PC-9 (cell line): Measurements from ENCODE around the gene HEATR5B. TPM values are rescaled to one million over a fixed set of nuclear protein-coding genes. Genes with fewer than 3 reads are reported as not detected.

ENCODE experiments used
- BruUV-seq: library from RNA; stranded (reverse); fragments of 400-500 nt; replicated peaks from 2 replicates; lab custom pipeline; 2021; lab: Mats Ljungman, UMichigan
- CTCF ChIA-PET: fragments of 300-600 bp; sonication (Branson Sonifier 250); formaldehyde crosslinking; loops from one replicate; lab custom pipeline; 2022; ENCODE audit warnings: antibody characterized with exemption; lab: Charles Lee
- POLR2A ChIA-PET: fragments of 300-600 bp; sonication (Branson Sonifier 250); formaldehyde crosslinking; loops from one replicate; lab custom pipeline; 2022; ENCODE audit warnings: antibody characterized with exemption; ENCODE audit not compliant: unreplicated experiment; lab: Charles Lee
- DNase-seq, 2 experiments: peaks; one replicate each; pipeline versions ENCODE4 v3.0.0 to v3.0.0-alpha.2; 2015 to 2022; ENCODE audit warnings: mixed read lengths in 1 of 2
- H2AFZ ChIP-seq: fragments of 200-600 bp; sonication (generic); 2 replicates; pipeline ENCODE4 v1.8.1; 2017; ENCODE audit warnings: antibody characterized with exemption
- H3F3A ChIP-seq: fragments of 200-600 bp; sonication (generic); 2 replicates; pipeline ENCODE4 v1.8.1; 2017; ENCODE audit warnings: antibody characterized with exemption, mild to moderate bottlenecking, low read depth; ENCODE audit not compliant: insufficient read depth
- H3K27ac ChIP-seq: fragments of 200-600 bp; sonication (generic); 2 replicates; pipeline ENCODE4 v1.6.1; 2016; ENCODE audit warnings: mixed run types
- H3K27me3 ChIP-seq: fragments of 200-600 bp; sonication (generic); 2 replicates; pipeline ENCODE4 v1.6.1; 2016; ENCODE audit warnings: low read depth, mixed run types; ENCODE audit not compliant: insufficient read depth
- H3K36me3 ChIP-seq: fragments of 200-600 bp; sonication (generic); 2 replicates; pipeline ENCODE4 v1.6.1; 2016; ENCODE audit warnings: low read depth, mixed run types
- H3K4me1 ChIP-seq: fragments of 200-600 bp; sonication (generic); replicated peaks from 2 replicates; pipeline ENCODE4 v1.6.1; 2016; ENCODE audit warnings: mixed run types; ENCODE audit not compliant: insufficient read depth
- H3K4me2 ChIP-seq: fragments of 200-600 bp; sonication (generic); 2 replicates; pipeline ENCODE4 v1.6.1; 2017; ENCODE audit warnings: mixed run types
- H3K4me3 ChIP-seq: fragments of 200-600 bp; sonication (generic); 2 replicates; pipeline ENCODE4 v1.6.1; 2016; ENCODE audit warnings: mixed run types
- H3K79me2 ChIP-seq: fragments of 200-600 bp; sonication (generic); 2 replicates; pipeline ENCODE4 v1.6.1; 2017; ENCODE audit warnings: low read depth, mixed run types
- H3K9me2 ChIP-seq: fragments of 200-600 bp; sonication (generic); 2 replicates; pipeline ENCODE4 v1.8.1; 2017; ENCODE audit warnings: mild to moderate bottlenecking; ENCODE audit not compliant: insufficient read depth
- H3K9me3 ChIP-seq: fragments of 200-600 bp; sonication (generic); 2 replicates; pipeline ENCODE4 v1.8.1; 2016; ENCODE audit warnings: low read depth; ENCODE audit not compliant: insufficient read depth
- H4K20me1 ChIP-seq: fragments of 200-600 bp; sonication (generic); 2 replicates; pipeline ENCODE4 v1.8.1; 2017; ENCODE audit not compliant: insufficient read depth
- CTCF ChIP-seq: fragments of 200-600 bp; sonication (generic); conservative IDR thresholded peaks from 2 replicates; pipeline ENCODE4 v1.6.1; 2017; ENCODE audit warnings: mixed run types, antibody characterized with exemption, mild to moderate bottlenecking, moderate library complexity
- EZH2 ChIP-seq: fragments of 200-600 bp; sonication (generic); IDR thresholded peaks from 2 replicates; pipeline ENCODE4 v1.8.0; 2017; ENCODE audit warnings: antibody characterized with exemption, low read depth
- intact Hi-C: fragments of 100-400 bp; cut with micrococcal nuclease; formaldehyde crosslinking; loops from one replicate; pipeline ENCODE4 v1.10.0; 2022; ENCODE audit not compliant: unreplicated experiment
- total RNA-seq: library from RNA; stranded (reverse); gene quantifications from 2 replicates; pipeline ENCODE4 v1.2.3, GENCODE V29; 2021

The HEATR5B gene
- total RNA-seq, 1 experiment from 2014 or later = 13.0 TPM

GRCh38 chr2:37080689-37081088 lies 3.5 kb downstream of the HEATR5B start:
- H3K4me3 ChIP-seq = no peak overlapping the region
- H3K79me2 ChIP-seq = peaks cover 22% of the 10 kb centered on the region
- H4K20me1 ChIP-seq = 0 out of 2 replicates have a peak, but pooled peaks cover 11% of the 10 kb centered on the region
- BruUV-seq = no TSS peak
- CTCF ChIA-PET = no interaction called here
- H3K4me2 ChIP-seq = no peak overlapping the region
- no peak for DNase-seq
- no peaks in the 10 kb centered on the region for H3K27me3 ChIP-seq
- H3K9me3 ChIP-seq = no peaks in the 10 kb centered on the region
- intact Hi-C loops = no loop called here
- peaks cover 13% of the 10 kb centered on the region; the same call in 1 of the 2 replicates for H3F3A ChIP-seq
- H3K27ac ChIP-seq = no peak overlapping the region
- peaks cover 18% of the 10 kb centered on the region for H3K4me1 ChIP-seq
- TF ChIP-seq EZH2 = no peak
- no peaks in the 10 kb centered on the region for H3K9me2 ChIP-seq
- H2AFZ ChIP-seq = no peak overlapping the region
- peaks cover 9% of the 10 kb centered on the region; the same call in 1 of the 2 replicates for H3K36me3 ChIP-seq
- POLR2A ChIA-PET = no interaction called here

GRCh38 chr2:37080266-37080665 lies 3.9 kb downstream of the HEATR5B start:
- CTCF ChIA-PET = no interaction called here
- TF ChIP-seq CTCF (no peak), EZH2 (no peak)
- intact Hi-C loops = no loop called here

GRCh38 chr2:37070931-37071330 lies 13.2 kb downstream of the HEATR5B start:
- Histone ChIP-seq H3K9me2 (no peaks in the 10 kb centered on the region), H4K20me1 (no peaks in the 10 kb centered on the region; the same call in none of the 2 replicates), H3K4me2 (no peak overlapping the region), H3K4me1 (no peaks in the 10 kb centered on the region), H3K4me3 (no peak overlapping the region), H3K27me3 (no peaks in the 10 kb centered on the region), H3F3A (no peaks in the 10 kb centered on the region), H3K79me2 (no peaks in the 10 kb centered on the region), H3K36me3 (peaks cover 35% of the 10 kb centered on the region), H3K9me3 (no peaks in the 10 kb centered on the region), H2AFZ (no peak overlapping the region), H3K27ac (no peak overlapping the region)
- ChIA-PET POLR2A (no interaction called here), CTCF (interaction anchor here (0.5 kb wide), 1 partner anchor 1670 kb away, joined by 3 read pairs; no protein-coding TSS in a partner anchor)
- intact Hi-C loops = no loop called here
- no TSS peak for BruUV-seq
- no peak for TF ChIP-seq EZH2
- TF ChIP-seq CTCF = no peak
- no peak for DNase-seq

More at GRCh38 chr2:37080266-37080665, 3.9 kb downstream of the HEATR5B start:
- H2AFZ ChIP-seq = no peak overlapping the region
- 0 out of 2 replicates have a peak, but pooled peaks cover 11% of the 10 kb centered on the region for H4K20me1 ChIP-seq
- no peaks in the 10 kb centered on the region for H3K9me2 ChIP-seq
- BruUV-seq = no TSS peak
- H3K79me2 ChIP-seq = peaks cover 17% of the 10 kb centered on the region
- no peak overlapping the region for H3K27ac ChIP-seq
- H3K9me3 ChIP-seq = no peaks in the 10 kb centered on the region
- peaks cover 9% of the 10 kb centered on the region; the same call in 1 of the 2 replicates for H3F3A ChIP-seq
- H3K27me3 ChIP-seq = no peaks in the 10 kb centered on the region
- no peak overlapping the region for H3K4me2 ChIP-seq
- peaks cover 13% of the 10 kb centered on the region for H3K4me1 ChIP-seq
- POLR2A ChIA-PET = no interaction called here
- DNase-seq = no peak
- H3K4me3 ChIP-seq = no peak overlapping the region
- H3K36me3 ChIP-seq = peaks cover 9% of the 10 kb centered on the region; the same call in 1 of the 2 replicates

- no peak for DNase-seq
- BruUV-seq = no TSS peak
- H3K4me1 ChIP-seq = no peaks in the 10 kb centered on the region
- POLR2A ChIA-PET = no interaction called here
- intact Hi-C loops = no loop called here
- no peak overlapping the region for H3K4me2 ChIP-seq
- no peak overlapping the region for H3K4me3 ChIP-seq
- H3K9me2 ChIP-seq = no peaks in the 10 kb centered on the region
- H3K9me3 ChIP-seq = no peaks in the 10 kb centered on the region
- no peaks in the 10 kb centered on the region for H3K79me2 ChIP-seq
- no peaks in the 10 kb centered on the region; the same call in none of the 2 replicates for H4K20me1 ChIP-seq
- no peaks in the 10 kb centered on the region; the same call in 1 of the 2 replicates for H3F3A ChIP-seq
- TF ChIP-seq CTCF (no peak), EZH2 (no peak)
- H3K27ac ChIP-seq = no peak overlapping the region
- H3K27me3 ChIP-seq = no peaks in the 10 kb centered on the region
- peaks cover 35% of the 10 kb centered on the region for H3K36me3 ChIP-seq
- no peak overlapping the region for H2AFZ ChIP-seq
- CTCF ChIA-PET = no interaction called here
Observed at GRCh38 chr2:37068686-37069085, 15.5 kb downstream of the HEATR5B start.
